ENCODE results near the gene RAB36. TPM values are rescaled to one million over a fixed set of nuclear protein-coding genes. Genes with fewer than 3 reads are reported as not detected.

Gene RAB36
- total RNA-seq, 4 donors from 2014 or later: 1.0 to 2.5 (median 1.7) TPM; not detected in 1

DNA sequence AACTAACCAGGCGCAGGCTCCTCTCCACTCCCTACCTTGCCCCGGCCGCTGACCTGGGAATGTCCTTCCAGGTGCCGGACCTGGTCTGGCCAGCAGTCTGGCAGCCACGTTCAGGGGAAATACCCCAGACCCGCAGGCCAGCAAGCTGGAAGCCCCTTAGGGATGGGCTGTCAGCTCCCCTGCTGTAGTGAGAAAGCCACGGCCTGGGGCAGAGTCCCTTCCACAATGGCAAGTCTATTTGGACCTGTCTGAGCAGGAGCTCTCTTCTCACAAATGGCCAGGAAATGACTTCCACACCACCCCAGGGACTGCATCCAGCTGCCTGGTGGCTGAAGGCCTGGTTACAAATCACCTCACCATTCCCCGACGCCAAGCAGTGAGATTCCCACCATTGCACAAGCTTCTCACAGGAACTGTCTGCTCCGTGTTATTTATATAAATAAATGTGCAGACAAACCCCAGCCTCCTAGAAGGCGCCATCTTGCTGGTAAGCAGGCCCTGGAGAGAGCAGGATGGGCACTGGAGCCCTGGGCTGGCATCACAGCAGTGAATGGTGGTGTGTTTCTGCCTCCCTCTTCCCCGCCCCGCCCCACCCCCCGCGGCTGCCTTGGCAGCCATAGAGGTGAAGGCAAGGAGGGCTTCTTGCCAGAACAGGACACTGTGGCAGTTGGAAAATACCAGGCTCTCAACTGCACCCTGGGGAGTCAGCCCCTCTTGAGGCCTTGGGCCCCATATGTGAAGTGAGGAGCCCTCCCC, 27.2 kb upstream of the RAB36 start:
- TF ChIP-seq, protein P1, sequence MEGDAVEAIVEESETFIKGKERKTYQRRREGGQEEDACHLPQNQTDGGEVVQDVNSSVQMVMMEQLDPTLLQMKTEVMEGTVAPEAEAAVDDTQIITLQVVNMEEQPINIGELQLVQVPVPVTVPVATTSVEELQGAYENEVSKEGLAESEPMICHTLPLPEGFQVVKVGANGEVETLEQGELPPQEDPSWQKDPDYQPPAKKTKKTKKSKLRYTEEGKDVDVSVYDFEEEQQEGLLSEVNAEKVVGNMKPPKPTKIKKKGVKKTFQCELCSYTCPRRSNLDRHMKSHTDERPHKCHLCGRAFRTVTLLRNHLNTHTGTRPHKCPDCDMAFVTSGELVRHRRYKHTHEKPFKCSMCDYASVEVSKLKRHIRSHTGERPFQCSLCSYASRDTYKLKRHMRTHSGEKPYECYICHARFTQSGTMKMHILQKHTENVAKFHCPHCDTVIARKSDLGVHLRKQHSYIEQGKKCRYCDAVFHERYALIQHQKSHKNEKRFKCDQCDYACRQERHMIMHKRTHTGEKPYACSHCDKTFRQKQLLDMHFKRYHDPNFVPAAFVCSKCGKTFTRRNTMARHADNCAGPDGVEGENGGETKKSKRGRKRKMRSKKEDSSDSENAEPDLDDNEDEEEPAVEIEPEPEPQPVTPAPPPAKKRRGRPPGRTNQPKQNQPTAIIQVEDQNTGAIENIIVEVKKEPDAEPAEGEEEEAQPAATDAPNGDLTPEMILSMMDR (IDR thresholded peaks at IDR 0.05): no peak
- no peak for TF ChIP-seq POLR2A (IDR thresholded peaks at IDR 0.05)
- DNase-seq: no peak
- no peak overlapping the region for H3K27ac ChIP-seq

DNA sequence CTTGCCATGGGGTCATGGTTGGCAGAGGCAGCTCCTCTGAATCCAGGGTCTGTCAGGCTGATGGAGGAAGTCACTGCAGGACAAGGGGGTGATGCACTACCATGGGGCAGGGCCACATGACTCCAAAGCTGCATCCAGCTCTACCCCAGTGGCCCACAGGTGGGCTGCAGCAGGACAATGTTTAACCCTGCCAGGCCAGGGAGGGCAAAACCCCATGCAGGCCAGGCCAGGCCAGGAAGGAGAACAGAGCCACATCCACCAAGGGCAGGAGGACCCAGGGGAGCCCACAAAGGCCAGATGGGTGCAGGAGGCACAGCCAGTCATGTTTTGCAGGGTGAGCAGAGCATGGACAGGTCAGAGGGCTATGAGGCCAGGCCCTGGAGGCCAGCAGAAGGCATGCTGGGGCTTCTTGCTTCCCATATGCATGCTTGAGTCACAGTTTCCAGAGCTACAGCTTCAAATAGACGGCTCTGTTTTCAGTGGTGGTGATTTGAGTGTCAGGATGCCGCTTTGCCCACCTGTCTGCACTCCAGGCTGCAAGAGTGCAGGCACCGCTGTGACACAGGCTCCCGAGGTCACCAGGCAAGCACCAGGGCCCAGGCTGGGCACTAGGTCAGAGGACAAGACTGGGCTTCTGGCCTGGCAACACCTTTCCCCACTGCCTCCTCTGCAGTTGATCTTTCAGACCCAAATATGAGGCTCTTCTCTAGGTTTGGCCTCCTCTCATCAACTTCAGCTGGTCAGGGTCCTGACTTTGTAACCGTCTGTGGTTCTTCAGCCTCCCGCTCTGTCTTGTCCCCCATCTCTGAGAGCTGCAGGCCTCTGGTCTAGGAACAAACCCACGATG, 26.4 kb upstream of the RAB36 start:
- H3K4me1 ChIP-seq: no peaks in the 10 kb centered on the region
- H3K4me3 ChIP-seq: no peak overlapping the region
- no peaks in the 10 kb centered on the region for H3K9me3 ChIP-seq
- H3K36me3 ChIP-seq: no peaks in the 10 kb centered on the region
- no peaks in the 10 kb centered on the region for H3K27me3 ChIP-seq
- TF ChIP-seq, protein P1 (IDR thresholded peaks at IDR 0.05): no peak
- TF ChIP-seq POLR2A (IDR thresholded peaks at IDR 0.05): no peak
- no peak for DNase-seq
- no peak overlapping the region for H3K27ac ChIP-seq

More for the DNA sequence above, 27.2 kb upstream of the RAB36 start:
- Histone ChIP-seq H3K4me3 (no peak overlapping the region), H3K4me1 (no peaks in the 10 kb centered on the region), H3K36me3 (no peaks in the 10 kb centered on the region), H3K9me3 (no peaks in the 10 kb centered on the region), H3K27me3 (no peaks in the 10 kb centered on the region)

DNA sequence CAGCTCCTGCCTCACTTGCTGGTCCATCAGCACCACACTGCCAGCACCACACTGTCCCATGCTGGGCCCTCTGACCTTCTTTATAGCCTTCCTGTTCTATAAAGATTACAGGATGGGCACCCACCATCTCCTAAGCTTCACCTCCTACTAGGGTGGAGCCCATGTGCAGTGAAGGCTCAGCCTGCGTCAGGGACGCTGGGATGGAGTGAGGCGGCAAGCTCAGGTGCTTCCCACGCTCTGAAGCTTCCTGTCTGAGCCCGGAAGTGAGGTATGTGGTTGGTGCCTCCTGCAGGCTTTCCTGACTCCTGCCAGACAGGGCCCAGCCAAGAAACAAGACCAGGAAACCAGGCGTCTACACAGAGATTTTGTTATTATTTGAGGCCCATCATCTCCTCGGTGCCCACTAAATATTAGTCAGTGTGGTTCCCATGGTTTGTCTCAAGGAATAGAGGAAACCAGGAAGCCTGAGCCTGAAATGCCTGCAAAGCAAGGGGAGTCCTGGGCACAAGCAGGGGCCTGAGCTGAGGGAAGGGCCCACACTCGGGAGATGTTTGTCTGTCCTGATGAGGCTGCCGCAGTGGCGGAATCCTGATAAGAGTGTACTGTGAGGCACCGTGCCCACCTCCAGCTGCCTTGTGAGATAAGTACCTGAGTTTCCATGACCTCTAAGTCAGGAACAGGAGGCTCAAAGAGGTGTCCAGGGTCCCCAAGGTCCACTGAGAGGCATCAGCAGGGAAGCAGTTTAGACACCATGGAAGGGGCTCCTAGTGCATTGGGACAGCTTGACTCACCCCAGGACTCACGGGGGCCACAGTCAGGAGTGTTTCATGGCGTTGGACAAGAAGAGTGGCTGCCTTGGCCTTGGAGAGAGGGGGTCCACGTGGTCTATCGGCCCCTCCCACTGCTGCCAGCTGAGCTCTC, 25.5 kb upstream of the RAB36 start:
- peak in 2 of 3 donors; percentile 43 to 60 for DNase-seq

DNA sequence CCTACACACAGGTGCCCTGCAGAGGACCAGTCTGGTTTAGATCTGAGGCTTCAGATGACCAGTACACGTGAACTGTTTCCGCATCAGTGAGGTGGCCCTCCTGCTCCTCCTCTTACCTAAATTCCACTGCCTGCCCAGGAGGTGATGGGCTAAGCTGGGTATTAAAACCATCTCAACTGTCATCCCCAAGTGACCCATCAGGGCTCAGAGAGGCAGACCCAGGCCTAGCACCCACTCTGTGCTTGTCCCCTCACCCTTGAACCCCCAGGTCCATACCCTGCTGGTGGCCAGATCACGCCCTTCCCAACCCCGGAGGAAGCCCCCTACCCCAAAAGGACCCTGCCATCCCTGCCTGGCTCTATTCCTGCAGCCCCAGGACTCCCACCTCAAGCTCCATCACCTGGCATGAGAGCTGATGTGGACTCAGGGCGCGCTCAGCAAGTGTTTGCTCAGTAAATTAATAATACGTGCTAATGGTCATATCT, 24.8 kb upstream of the RAB36 start:
- Histone ChIP-seq H3K27ac (no peak overlapping the region), H3K4me1 (no peaks in the 10 kb centered on the region), H3K9me3 (no peaks in the 10 kb centered on the region), H3K27me3 (no peaks in the 10 kb centered on the region), H3K36me3 (no peaks in the 10 kb centered on the region), H3K4me3 (no peak overlapping the region)
- no peak for TF ChIP-seq POLR2A (IDR thresholded peaks at IDR 0.05)
- TF ChIP-seq, protein P1 (IDR thresholded peaks at IDR 0.05): no peak
- DNase-seq: no peak

More for the DNA sequence above, 25.5 kb upstream of the RAB36 start:
- H3K4me1 ChIP-seq: no peaks in the 10 kb centered on the region
- no peak overlapping the region for H3K4me3 ChIP-seq
- H3K9me3 ChIP-seq: no peaks in the 10 kb centered on the region
- TF ChIP-seq POLR2A (IDR thresholded peaks at IDR 0.05): no peak
- TF ChIP-seq, protein P1 (IDR thresholded peaks at IDR 0.05): no peak
- H3K27me3 ChIP-seq: no peaks in the 10 kb centered on the region
- H3K36me3 ChIP-seq: no peaks in the 10 kb centered on the region
- H3K27ac ChIP-seq: no peak overlapping the region

DNA sequence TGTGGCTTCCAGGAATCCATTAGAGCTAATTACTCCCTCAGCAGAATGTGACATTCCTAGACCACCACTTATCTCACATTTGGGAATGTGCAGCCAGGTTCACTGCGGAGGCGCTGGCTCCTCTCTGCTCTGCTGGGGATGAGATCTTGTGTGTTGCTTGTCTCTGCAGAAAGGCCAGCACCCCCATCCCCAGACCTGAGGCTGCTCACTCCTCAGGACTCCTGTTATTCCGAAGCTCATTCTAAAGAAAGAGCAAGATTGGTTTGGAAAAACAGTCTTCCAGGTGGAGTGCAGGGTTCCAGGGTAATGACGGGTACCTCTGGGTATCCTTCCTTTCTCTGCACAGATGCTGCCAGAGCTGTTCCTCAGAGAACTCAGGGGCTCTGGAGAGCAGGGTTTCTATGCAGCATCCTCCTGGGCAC, 24.3 kb upstream of the RAB36 start:
- no peak for TF ChIP-seq POLR2A (IDR thresholded peaks at IDR 0.05)
- TF ChIP-seq, protein P1 (IDR thresholded peaks at IDR 0.05): no peak
- Histone ChIP-seq H3K36me3 (no peaks in the 10 kb centered on the region), H3K4me3 (no peak overlapping the region), H3K27me3 (no peaks in the 10 kb centered on the region), H3K9me3 (no peaks in the 10 kb centered on the region), H3K4me1 (no peaks in the 10 kb centered on the region), H3K27ac (no peak overlapping the region)
- DNase-seq: no peak
